DMS 273 (cell line): ENCODE data around the gene M1AP.

Experiments used
- DNase-seq: peaks from one replicate; lab custom pipeline; 2025; ENCODE audit not compliant: unreplicated experiment; lab: John Stamatoyannopoulos, UW

Gene M1AP

GRCh38 chr2:74599676-74600075 is 48.5 kb downstream of the M1AP start:
- DNase-seq: no peak

- DNase-seq: peak; percentile 95
Measured at GRCh38 chr2:74597410-74597809, 50.7 kb downstream of the M1AP start.

GRCh38 chr2:74596584-74596983 is 51.5 kb downstream of the M1AP start:
- no peak for DNase-seq

- no peak for DNase-seq
Measured at GRCh38 chr2:74593826-74594772, 54.0 kb downstream of the M1AP start.

GRCh38 chr2:74588664-74589063 is 59.5 kb downstream of the M1AP start:
- no peak for DNase-seq

GRCh38 chr2:74587664-74588277 is 60.4 kb downstream of the M1AP start:
- DNase-seq: peak; percentile 80

- no peak for DNase-seq
Measured at GRCh38 chr2:74585406-74586185, 62.5 kb downstream of the M1AP start.

GRCh38 chr2:74584088-74584645 is 64.0 kb downstream of the M1AP start:
- DNase-seq: no peak

- DNase-seq: peak; percentile 8
Measured at GRCh38 chr2:74583504-74583903, 64.6 kb downstream of the M1AP start.

GRCh38 chr2:74582184-74582583 is 65.9 kb downstream of the M1AP start:
- no peak for DNase-seq

GRCh38 chr2:74581463-74581862 is 66.7 kb downstream of the M1AP start:
- DNase-seq: no peak

- no peak for DNase-seq
Measured at GRCh38 chr2:74578408-74578807, 69.7 kb downstream of the M1AP start.

GRCh38 chr2:74577448-74577847 is 70.7 kb downstream of the M1AP start:
- DNase-seq: peak; percentile 80

GRCh38 chr2:74576863-74577229 is 71.3 kb downstream of the M1AP start:
- peak; percentile 62 for DNase-seq

- DNase-seq: peak; percentile 62
Measured at GRCh38 chr2:74576211-74576862, 71.8 kb downstream of the M1AP start.

GRCh38 chr2:74575320-74575719 is 72.8 kb downstream of the M1AP start:
- peak; percentile 57 for DNase-seq

GRCh38 chr2:74573747-74574562 is 74.2 kb downstream of the M1AP start:
- DNase-seq: no peak

- no peak for DNase-seq
Measured at GRCh38 chr2:74572178-74572925, 75.8 kb downstream of the M1AP start.

- no peak for DNase-seq
Measured at GRCh38 chr2:74571058-74571457, 77.1 kb downstream of the M1AP start.
